Natural killer cell (primary cell): ENCODE data around the gene ALAS1. TPM values are rescaled to one million over a fixed set of nuclear protein-coding genes. Genes with fewer than 3 reads are reported as not detected.
A peak's percentile ranks its signal among the peaks of the same experiment; 100 is the strongest.

Experiments
- ATAC-seq, 3 donors: fragments of 150-1000 bp in 2 of 3; fragments of 200-7000 bp in 1 of 3; cut with Tn5 transposase; 1 replicate in 1 of 3; 2 replicates in 2 of 3; pipeline ENCODE4 v1.10.0; 2021; ENCODE audit warnings: mild to moderate bottlenecking in 2 of 3, moderate library complexity in 2 of 3
- DNase-seq, 2 donors: peaks; one replicate each; pipeline versions ENCODE4 v3.0.0 to v3.0.0-alpha.2; 2013 to 2021; ENCODE audit warnings: mixed read lengths in 1 of 2
- H3K27ac ChIP-seq: one replicate; pipeline ENCODE4 v1.5.1; 2013; ENCODE audit warnings: mild to moderate bottlenecking, low read length
- H3K27me3 ChIP-seq: one replicate; pipeline ENCODE4 v1.6.1; 2013; ENCODE audit warnings: low read length; ENCODE audit not compliant: control insufficient read depth, insufficient read depth
- H3K36me3 ChIP-seq: one replicate; pipeline ENCODE4 v1.6.1; 2013; ENCODE audit warnings: low read length; ENCODE audit not compliant: control insufficient read depth, insufficient read depth
- H3K4me1 ChIP-seq: one replicate; pipeline ENCODE4 v1.6.1; 2013; ENCODE audit warnings: low read length; ENCODE audit not compliant: control insufficient read depth, insufficient read depth
- H3K4me3 ChIP-seq: one replicate; pipeline ENCODE4 v1.5.1; 2013; ENCODE audit warnings: low read length
- H3K9me3 ChIP-seq: one replicate; pipeline ENCODE4 v1.6.1; 2013; ENCODE audit warnings: low read length; ENCODE audit not compliant: control insufficient read depth, insufficient read depth
- H3K27ac Mint-ChIP-seq, 2 donors: one replicate each; pipeline ENCODE4 v1.8.0; 2022; ENCODE audit warnings: mild to moderate bottlenecking in 2 of 2, mixed read lengths in 2 of 2, moderate library complexity in 1 of 2
- H3K27me3 Mint-ChIP-seq, 2 donors: one replicate each; pipeline ENCODE4 v1.8.0; 2022; ENCODE audit warnings: low read depth in 2 of 2, mixed read lengths in 2 of 2
- H3K36me3 Mint-ChIP-seq: one replicate; pipeline ENCODE4 v1.8.0; 2022; ENCODE audit warnings: mixed read lengths
- H3K4me1 Mint-ChIP-seq, 2 donors: one replicate each; pipeline ENCODE4 v1.8.0; 2022; ENCODE audit warnings: mixed read lengths in 2 of 2
- H3K4me3 Mint-ChIP-seq: one replicate; pipeline ENCODE4 v1.8.0; 2022; ENCODE audit warnings: mild to moderate bottlenecking, moderate library complexity, mixed read lengths
- H3K9me3 Mint-ChIP-seq, 2 donors: one replicate each; pipeline ENCODE4 v1.8.0; 2022; ENCODE audit warnings: mixed read lengths in 2 of 2
- CTCF ChIP-seq: fragments of 200-600 bp; IDR thresholded peaks from one replicate; pipeline ENCODE4 v1.8.0; 2022; ENCODE audit warnings: antibody characterized with exemption
- WGBS: methylation state at CpG from one replicate; pipeline ENCODE4 v1.1.7; 2013; ENCODE audit warnings: missing lambda C conversion rate; ENCODE audit not compliant: insufficient coverage; 5-methylcytosine and 5-hydroxymethylcytosine counted together
- intact Hi-C: fragments of 100-400 bp; cut with micrococcal nuclease; formaldehyde crosslinking; loops from one replicate; pipeline ENCODE4 v1.14.2; 2022
- total RNA-seq, 4 donors: library from RNA; stranded (reverse); fragments of 120-200 nt in 1 of 4; gene quantifications; one replicate each; pipeline versions ENCODE4 v1.2.3 to v1.2.4, GENCODE V29; 2013 to 2022

ALAS1 gene
- total RNA-seq, 3 donors from 2014 or later (not counting 1 experiment from before 2014, with no cell fraction given): 17.0 to 34.5 (median 33.4) TPM

GRCh38 chr3:52182196-52182595 is 15.8 kb upstream of the ALAS1 start:
- intact Hi-C loops: no loop called here
- Mint-ChIP-seq H3K27ac (peak overlapping the region; percentile 58 to 78), H3K27me3 (no peaks in the 10 kb centered on the region), H3K36me3 (no peaks in the 10 kb centered on the region), H3K4me1 (peaks cover 24 to 29% of the 10 kb centered on the region in 2 donors), H3K4me3 (peak overlapping the region; percentile 25), H3K9me3 (no peaks in the 10 kb centered on the region)
- TF ChIP-seq CTCF: no peak
- no peak overlapping the region for H3K4me3 ChIP-seq
- 32% methylated on average over 5 of the region's 5 CpGs for WGBS
- H3K27me3 ChIP-seq: no peaks in the 10 kb centered on the region
- H3K9me3 ChIP-seq: no peaks in the 10 kb centered on the region
- no peak for DNase-seq
- H3K4me1 ChIP-seq: peaks cover 32% of the 10 kb centered on the region
- H3K27ac ChIP-seq: peak overlapping the region; percentile 9
- H3K36me3 ChIP-seq: no peaks in the 10 kb centered on the region
- ATAC-seq: peak; percentile 70 to 89 (median 85)

GRCh38 chr3:52182691-52183090 is 15.3 kb upstream of the ALAS1 start:
- DNase-seq: no peak
- intact Hi-C loops: no loop called here
- H3K27ac ChIP-seq: no peak overlapping the region
- H3K9me3 ChIP-seq: no peaks in the 10 kb centered on the region
- Mint-ChIP-seq H3K4me3 (peak overlapping the region; percentile 25), H3K27me3 (no peaks in the 10 kb centered on the region), H3K4me1 (peaks cover 24 to 29% of the 10 kb centered on the region in 2 donors), H3K9me3 (no peaks in the 10 kb centered on the region), H3K36me3 (no peaks in the 10 kb centered on the region), H3K27ac (peak overlapping the region; percentile 58 to 78)
- H3K36me3 ChIP-seq: no peaks in the 10 kb centered on the region
- no peak for TF ChIP-seq CTCF
- 83% methylated on average over 4 of the region's 4 CpGs for WGBS
- no peak overlapping the region for H3K4me3 ChIP-seq
- peaks cover 32% of the 10 kb centered on the region for H3K4me1 ChIP-seq
- no peaks in the 10 kb centered on the region for H3K27me3 ChIP-seq
- ATAC-seq: no peak

GRCh38 chr3:52183786-52184445 is 14.0 kb upstream of the ALAS1 start:
- Mint-ChIP-seq H3K36me3 (no peaks in the 10 kb centered on the region), H3K4me3 (no peak overlapping the region), H3K27me3 (no peaks in the 10 kb centered on the region), H3K4me1 (peaks cover 24% of the 10 kb centered on the region in 2 donors), H3K27ac (no peak overlapping the region), H3K9me3 (no peaks in the 10 kb centered on the region)
- Histone ChIP-seq H3K36me3 (no peaks in the 10 kb centered on the region), H3K27ac (no peak overlapping the region), H3K27me3 (no peaks in the 10 kb centered on the region), H3K4me1 (peaks cover 32% of the 10 kb centered on the region), H3K4me3 (no peak overlapping the region), H3K9me3 (no peaks in the 10 kb centered on the region)
- intact Hi-C loops: no loop called here
- ATAC-seq: no peak
- no peak for DNase-seq
- WGBS: 94% methylated on average over 7 of the region's 7 CpGs
- no peak for TF ChIP-seq CTCF

- Histone ChIP-seq H3K27ac (no peak overlapping the region), H3K36me3 (no peaks in the 10 kb centered on the region), H3K4me1 (peaks cover 32% of the 10 kb centered on the region), H3K9me3 (no peaks in the 10 kb centered on the region), H3K27me3 (no peaks in the 10 kb centered on the region), H3K4me3 (no peak overlapping the region)
- ATAC-seq (no peak), DNase-seq (no peak)
- intact Hi-C loops: no loop called here
- no peak for TF ChIP-seq CTCF
- H3K4me3 Mint-ChIP-seq: no peak overlapping the region
- H3K27ac Mint-ChIP-seq: no peak overlapping the region
- WGBS: 91% methylated on average over 8 of the region's 8 CpGs
- peaks cover 24% of the 10 kb centered on the region in 2 donors for H3K4me1 Mint-ChIP-seq
- no peaks in the 10 kb centered on the region for H3K9me3 Mint-ChIP-seq
- H3K36me3 Mint-ChIP-seq: no peaks in the 10 kb centered on the region
- no peaks in the 10 kb centered on the region for H3K27me3 Mint-ChIP-seq
Observed at GRCh38 chr3:52184690-52185089, 13.3 kb upstream of the ALAS1 start.
